GM19467 (cell line): ENCODE measurements around the gene CHST11.

ENCODE experiments used
- ATAC-seq: cut with Tn5 transposase; IDR thresholded peaks from one replicate; pipeline ENCODE4 v1.9.1; 2021; ENCODE audit warnings: mild to moderate bottlenecking, moderate library complexity; ENCODE audit not compliant: unreplicated experiment

The CHST11 gene

DNA sequence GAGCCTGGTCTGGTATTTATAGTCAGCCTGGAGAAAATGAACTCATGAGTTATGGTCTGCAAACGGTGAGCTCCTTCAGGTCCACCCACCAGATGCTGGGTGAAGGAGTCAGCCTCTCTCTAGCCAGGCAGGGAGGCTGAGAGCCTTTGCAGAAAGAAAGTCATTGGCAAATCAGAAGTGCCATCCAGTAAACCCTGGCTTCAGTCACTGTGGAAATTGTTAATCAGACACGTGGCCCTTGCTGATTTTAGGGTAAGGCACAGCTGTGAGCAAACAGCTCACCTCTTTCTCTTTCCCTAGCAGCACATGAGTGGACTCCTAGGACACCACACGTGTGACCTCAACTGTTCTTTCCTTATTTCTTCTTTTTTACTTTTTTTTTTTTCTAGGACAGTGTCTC, 44.9 kb downstream of the CHST11 start:
- no peak for ATAC-seq

DNA sequence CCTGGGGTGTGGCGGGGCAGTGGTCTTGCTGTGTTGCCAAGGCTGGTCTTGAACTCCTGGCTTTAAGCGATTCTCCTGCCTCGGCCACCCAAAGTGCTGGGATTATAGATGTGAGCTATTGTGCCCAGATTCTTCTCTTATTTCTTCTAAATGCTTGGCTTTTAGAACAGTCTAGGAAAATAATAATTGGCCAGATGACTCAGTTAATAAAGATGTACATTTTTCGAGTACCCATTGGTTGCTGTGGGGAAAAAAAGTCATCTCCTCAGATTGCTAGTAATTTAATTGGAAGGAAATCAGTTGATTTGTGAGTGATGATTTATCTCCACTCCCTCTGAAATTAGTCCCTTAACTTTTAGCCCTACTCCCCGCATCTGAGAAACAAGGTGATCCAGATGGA, 45.5 kb downstream of the CHST11 start:
- ATAC-seq = no peak

DNA sequence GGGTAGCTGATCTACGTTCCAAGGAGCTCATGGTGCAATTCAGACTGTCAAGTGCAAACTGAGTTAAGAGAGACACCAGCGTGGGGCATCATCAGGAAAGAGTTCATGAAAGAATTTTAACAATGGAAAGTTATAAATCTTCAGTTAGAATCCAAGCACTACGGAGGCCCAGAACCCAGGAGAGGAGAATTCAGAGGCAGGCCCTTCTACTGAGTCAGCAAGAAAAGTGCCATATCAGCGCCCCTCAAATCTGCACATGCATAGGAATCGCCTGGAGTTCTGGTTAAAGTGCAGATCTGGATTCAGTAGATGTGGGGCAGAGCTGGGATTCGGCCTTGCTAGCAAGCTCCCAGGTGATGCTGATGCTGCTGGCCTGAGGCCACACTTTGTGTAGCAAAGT, 45.9 kb downstream of the CHST11 start:
- ATAC-seq = no peak

DNA sequence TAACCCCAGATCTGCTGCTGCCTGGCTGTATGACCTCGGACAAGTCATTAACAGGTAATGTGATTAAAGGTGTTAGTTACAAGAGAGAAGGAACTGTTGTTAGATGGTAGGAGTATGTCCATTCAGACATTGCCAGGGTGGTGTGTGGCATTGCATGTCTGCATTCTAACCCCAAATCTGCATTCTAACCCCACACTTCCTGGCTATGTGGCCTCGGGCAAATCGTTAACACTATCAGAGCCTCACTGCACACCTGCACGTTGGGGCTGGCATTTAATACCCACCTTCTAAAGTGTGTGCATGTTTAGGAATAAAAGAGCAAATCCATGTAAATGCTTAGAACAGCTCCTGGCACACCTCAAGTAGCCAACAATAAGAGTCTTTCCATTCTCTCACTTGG, 46.4 kb downstream of the CHST11 start:
- ATAC-seq = no peak

DNA sequence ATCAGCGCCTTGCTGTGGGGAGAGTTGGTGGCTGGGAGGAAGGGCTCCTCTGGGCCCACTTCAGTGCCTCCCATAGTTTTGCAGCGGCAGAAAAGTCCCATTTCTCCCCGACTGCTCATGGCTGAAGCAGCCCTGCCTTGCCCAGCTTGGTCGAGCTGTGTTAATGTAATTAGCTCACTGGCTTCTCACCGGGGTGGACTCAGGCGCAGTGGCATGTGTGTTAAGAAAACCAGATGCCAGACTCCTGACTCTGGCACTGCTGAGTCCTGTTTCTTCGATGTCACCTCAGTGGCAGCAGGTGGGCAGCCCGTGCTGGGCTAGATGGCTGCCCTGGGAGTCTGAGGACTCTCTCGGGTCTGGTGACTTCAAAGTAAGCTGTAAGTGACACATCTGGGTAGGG, 47.4 kb downstream of the CHST11 start:
- ATAC-seq = no peak

DNA sequence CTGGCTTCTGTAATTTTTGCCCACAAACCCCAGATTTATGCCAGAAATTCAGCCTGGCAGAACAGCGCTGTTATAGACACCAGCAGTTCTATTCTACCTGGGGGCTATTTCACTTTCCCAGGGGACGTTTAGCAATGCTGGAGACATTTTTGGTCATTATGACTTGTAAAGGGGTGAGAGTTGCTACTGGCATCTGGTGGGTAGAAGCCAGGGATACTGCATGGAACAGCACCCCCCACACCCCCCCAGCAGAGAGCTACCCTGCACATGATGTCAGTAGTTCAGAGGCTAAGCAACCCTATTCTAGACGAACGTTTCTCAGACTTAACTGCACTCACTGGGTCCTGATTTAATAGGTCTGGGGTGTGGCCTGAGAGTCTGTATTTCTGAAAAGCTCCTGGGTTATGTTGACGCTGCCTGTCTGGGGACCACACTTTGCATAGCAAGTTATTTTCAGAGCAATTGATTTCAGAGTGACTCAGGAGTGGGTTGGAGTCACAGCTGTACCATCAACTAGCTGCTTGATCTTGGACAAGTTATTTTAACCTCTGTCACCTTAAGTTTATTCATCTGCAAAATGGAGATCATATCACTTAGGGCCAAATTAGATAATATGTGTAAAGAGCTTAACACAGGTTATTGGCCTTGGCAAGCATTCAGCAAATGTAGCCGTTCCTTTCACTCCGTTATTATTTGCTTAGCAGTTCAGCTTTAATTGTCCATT, 48.5 kb downstream of the CHST11 start:
- ATAC-seq = peak; percentile 88

DNA sequence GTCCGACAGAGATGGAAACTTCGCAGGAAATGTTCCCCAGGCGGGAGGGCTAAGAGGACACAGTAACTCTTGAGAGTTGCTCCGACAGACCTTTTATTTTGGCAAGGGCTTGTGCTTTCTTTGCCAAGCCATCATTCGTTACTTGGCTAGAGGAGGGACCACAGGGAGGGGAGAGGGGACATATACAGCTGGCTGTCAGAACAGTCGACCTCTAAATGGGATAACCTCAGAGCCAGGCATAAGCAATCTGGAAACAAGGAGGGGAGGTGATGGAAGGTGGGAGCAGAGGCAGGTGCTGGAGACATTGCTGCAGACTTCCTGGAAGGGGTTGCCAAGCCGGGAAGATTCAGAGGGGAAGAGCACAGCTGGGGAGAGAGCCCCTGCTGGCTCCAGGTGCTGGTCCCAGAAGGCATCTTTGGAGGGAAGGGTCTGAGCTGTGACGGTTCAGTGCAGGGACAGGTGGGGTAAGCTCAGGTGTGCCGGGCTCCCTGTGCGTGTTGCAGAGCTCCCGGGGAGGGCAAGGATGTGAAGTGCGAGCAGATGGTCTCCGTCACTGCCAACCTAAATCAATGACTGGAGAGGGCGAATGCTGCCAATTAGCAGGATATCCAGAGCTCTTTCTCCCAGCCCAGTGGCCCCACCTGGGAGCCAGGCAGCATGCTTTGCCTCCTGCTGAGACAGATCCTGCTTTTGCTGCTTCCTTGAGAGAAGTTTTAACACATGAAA, 50.1 kb downstream of the CHST11 start:
- no peak for ATAC-seq

DNA sequence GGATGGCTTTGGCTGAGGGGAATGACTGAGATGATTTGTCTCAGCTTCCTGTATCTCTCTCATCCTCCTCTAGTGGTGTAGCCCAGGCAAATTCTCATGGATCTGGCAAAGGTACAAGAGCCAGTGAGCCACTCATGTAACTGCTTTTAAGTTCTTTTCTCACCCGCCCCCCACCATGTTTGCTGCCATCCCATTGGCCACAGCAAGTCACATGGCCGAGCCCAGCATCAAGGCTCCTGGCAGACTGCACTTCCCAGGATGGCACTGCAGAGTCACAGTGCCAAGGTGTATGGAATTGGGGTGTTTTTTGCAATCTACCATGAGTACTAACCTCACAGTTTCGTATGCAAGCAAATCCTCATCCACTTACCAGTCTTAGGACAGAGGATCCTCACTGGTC, 50.9 kb downstream of the CHST11 start:
- ATAC-seq = no peak

DNA sequence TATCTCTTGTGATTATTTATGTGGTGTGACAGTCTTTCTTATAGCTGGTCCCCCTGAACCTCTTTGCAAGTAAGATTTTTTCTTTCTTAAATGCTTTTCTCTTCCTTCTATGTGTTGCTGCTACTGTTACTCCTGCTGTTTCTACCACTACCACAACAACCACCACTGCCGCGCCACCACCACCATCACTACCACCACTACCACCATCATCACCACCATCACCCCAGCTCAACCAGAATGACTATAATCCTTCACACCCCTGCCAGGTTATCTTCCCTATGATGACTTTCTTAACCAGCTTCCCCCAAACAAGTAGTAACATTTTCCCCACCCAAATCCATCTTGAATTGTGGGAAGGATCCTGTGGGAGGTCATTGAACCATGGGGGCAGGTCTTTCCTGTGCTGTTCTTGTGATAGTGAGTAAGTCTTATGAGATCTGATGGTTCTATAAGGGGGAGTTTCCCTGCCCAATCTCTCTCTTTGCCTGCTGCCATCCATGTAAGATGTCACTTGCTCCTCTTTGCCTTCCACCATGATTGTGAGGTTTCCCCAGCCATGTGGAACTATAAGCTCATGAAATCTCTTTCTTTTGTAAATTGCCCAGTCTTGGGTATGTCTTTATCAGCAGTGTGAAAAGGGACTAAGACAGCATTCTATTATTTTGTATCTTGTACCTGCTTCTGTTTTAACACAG, 52.2 kb downstream of the CHST11 start:
- no peak for ATAC-seq

DNA sequence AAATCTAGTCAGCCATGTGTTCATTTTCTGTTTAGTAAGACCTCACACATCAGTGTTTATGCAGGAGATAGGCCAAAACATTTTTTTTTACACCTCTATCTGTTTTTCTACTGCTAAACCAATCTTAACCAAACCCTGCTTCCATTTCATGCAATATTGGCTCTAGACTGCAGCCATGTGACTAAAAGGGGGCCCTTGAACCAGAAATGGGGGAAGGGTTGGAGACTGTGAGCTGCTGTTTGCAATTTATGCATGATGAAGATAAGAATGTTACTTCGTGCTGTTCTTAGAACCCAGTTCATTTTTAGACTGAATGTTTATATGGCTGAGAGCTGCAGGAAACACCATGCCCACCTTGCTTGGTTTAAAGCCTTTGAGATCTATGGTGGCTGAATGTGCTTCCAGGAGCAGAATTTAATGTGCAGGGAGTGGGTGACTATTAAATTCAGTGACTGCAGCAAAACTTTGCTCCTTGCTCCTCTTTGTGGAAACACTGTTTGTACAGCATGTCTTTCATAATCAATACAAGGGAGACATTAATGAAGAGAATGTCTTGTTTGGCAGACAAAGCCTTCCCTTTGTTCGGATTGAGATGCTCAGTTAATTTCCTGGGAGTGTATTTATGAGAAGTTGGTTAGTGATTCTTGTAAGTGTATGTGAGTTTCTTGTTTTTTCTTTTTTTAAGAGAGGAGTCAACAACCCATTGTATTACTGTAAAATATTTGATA, 53.6 kb downstream of the CHST11 start:
- ATAC-seq = no peak

DNA sequence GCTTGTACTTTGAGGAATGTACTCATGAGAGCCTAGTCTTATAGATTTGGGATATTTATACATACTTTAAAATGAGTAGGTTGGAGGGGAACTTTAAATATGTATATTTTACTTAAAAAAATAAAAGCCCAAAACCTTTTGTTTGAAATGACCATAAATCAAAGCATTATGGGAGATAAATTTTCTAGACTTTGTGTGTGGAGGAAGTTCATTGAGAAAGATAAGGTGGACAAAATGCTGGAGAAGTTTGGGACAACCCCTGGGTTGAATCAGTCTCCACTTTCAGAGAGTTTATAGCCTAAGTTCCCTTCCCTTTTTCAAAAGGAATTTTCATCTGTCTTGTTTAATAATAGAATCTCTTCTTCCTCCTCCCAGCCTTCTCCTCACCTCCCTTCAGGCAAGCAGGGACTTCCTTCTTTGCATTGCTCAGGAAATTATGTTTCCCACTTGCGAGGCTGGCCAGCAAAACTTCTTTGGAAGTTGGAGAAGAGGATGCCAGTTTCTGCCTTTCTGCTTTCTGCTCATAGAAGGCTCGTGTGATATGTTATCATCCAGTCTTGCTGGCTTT, 54.2 kb downstream of the CHST11 start:
- ATAC-seq = no peak

DNA sequence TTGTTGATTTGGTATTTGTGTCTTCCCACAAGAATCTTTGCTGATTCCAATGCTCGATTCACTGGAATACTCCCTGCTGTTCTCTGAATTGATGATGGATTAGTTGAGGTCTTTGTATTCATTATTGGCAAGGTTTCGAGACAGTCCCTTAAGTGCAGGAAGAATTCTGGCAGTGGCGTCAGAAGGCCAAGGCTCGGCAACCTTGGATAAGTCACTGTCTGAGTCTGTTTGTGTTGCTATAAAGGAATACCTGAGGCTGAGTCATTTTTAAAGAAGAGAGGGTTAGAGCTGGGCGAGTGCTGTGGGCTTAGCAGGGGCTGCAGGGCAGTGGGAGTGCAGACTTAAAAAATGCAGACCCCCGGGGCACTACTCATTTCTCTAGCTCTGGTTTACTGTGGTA, 56.9 kb downstream of the CHST11 start:
- no peak for ATAC-seq

DNA sequence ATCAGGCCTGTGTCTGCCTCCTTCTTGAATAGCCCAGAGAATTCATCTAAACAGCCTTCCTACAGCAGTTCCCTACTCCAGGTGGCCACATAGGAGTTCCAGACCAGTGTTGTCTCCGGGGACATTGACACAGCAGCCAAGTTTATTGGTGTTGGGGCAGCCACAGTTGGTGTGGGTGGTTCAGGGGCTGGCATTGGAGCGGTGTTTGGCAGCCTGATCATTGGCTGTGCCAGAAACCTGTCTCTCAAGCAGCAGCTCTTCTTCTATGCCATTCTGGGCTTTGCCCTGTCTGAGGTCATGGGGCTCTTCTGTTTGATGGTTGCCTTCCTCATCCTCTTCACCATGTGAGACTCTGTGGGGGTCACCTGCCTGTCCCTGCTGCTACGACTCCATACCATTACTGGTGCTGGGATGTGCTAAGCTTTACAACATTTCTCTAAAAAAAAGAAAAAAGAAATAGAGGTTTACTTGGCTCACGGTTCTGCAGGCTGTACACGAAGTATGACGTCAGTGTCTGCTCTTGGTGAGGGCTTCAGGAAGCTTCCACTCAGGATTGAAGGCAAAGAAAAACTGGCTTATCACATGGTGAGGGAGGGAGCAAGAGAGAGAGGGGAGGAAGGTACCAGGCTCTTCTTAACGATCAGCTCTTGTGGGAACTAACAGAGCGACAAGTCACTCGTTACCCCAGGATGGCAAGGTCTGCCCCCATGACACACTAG, 57.5 kb downstream of the CHST11 start:
- no peak for ATAC-seq

DNA sequence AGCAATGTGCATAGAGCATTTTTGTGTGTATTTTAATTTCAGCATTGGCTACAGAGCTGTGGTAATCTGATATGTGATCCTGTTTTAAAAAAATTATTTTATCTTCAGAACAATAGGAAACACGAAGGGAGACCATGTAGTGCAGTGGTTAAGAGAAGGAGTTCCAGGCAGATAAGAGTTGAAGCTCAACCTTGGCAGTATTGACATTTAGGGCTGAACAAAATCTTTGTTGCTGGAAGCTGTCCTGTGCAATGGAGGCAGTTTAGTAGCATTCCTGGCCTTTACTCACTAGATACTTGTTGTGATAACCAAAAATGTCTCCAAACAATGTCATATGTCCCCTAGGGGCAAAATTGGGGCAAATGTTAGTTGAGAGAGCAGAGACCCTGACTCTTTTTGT, 59.2 kb downstream of the CHST11 start:
- no peak for ATAC-seq

DNA sequence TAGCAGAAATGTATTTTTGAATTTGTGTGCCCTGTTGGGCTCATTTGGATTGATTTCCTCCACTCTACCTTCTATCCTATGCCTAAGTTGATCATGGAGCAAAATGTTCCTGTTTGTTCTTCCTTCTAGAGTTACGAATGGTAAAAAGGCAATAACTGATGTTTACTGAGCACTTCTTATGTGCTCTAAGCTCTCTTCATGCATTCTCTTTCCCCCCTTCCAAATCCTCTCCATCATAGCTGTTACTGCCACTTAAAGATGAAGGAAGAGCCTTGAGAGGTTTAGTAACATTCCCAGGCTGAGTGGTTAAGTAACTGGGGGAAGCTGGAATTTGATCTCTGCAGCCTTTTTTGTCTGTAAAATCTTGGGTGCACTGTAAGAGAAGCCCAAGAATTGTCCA, 60.1 kb downstream of the CHST11 start:
- no peak for ATAC-seq

DNA sequence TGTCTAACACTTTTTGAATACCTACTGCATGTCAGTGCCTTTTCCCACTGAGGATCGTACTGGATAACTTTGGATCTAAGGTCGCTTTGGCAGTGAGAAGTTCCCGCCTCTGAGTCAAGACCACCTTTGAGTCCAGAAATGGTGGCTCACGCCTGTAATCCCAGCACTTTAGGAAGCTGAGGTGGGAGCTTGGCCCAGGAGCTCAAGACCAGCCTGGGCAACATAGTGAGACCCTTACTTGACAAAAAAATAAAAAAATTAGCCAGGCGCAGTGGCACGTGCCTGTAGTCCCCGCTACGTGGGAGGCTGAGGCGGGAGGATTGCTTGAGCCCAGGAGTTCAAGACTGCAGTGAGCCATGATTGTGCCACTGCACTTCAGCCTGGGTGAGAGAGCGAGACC, 61.1 kb downstream of the CHST11 start:
- ATAC-seq = no peak

DNA sequence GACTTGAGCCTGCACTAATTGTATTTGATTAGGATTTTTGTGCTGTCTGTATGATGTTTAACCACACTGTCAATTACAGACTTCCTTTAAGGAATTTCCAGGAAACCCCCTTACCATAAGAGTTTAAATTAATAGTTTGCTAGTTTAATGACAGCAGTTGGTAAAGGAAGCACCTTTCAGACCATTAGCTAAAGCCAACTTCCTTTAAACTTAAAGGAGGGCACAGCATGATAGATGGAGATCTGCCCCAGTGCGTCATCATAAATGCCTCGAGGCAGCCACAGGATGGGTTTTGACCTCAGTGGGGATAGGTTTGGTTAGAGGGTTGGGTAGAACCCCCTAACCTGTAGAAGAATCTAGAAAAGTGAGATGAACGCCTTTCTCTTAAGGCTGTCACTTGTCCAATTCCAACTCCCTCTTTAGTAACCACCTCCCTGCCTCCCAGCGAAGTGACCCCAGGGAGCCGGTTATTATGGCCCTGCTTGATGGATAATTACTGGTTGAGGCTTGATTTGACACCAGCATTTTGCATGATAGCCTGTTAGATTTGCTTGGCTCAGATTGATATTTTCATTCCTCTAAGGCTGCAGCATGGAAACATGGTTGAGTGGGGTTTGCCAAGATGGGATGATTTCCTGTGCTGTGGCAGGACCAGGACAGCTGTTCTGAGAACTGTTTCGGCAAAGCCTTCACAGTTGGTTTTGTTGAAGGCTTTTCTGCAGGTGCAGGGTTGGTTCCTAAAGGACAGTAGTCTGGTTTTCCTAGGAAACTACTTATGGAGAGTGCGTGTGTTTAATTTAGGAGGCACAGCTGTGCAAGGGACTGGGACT, 62.7 kb downstream of the CHST11 start:
- ATAC-seq = no peak

DNA sequence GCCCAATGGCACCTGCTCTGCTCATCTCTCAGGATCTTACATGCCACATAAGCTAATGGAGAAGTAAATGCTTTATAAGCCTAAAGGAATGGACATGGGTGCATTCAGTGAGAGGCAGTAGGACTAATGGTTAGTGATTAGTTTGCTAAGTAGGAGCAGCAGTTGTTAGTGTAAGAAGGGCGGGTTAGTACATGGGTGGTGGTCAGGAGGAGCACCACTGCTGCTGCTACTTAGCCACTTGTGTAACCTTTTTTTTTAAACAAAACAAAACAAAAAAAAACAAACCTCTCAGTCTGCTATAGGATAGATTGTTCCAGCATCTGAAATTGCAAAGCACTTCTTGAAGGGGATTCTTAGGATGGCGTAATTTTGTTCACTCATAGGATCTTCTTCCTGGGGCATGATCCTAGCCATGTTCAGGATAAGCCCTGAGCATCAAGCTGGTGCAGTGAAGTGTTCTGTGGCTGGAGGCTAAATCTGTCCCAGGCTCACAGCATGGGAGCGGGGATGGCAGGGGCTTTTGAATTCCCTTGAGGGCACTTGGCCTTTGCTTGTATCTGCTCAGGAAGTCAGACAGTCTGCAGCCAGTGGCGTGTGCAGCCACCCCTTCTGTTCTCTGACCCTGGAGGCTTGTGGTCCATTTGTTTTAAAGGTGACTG, 63.6 kb downstream of the CHST11 start:
- ATAC-seq = no peak

DNA sequence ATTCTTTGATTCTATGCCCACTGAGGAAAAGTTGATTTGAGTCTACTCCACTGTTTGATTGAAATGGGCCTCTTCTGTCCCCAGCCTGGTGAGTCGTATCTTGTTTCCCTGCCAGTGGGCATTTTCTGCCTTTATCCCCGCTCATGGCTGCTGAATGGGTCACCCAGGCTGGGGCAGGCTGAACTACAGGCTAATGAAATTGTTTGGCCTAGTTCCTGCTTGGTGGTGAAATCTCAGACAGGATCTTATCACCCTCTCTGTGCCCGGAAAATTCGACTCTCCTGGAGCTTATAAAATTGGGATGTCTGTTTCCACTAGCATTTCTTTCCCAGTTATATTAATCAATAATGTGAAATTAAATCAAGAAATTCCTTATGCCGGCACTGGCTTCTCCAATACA, 65.0 kb downstream of the CHST11 start:
- no peak for ATAC-seq
